IPS-15b (cell line): ENCODE data around the gene LRRFIP1.

Source experiments
- H3K27me3 ChIP-seq: one replicate; pipeline ENCODE4 v1.6.1; 2013; ENCODE audit warnings: low read length; ENCODE audit not compliant: control insufficient read depth, insufficient read depth
- H3K36me3 ChIP-seq: one replicate; pipeline ENCODE4 v1.6.1; 2013; ENCODE audit warnings: low read length; ENCODE audit not compliant: control insufficient read depth, insufficient read depth
- H3K4me1 ChIP-seq: one replicate; pipeline ENCODE4 v1.6.1; 2013; ENCODE audit warnings: mild to moderate bottlenecking, low read length; ENCODE audit not compliant: control insufficient read depth, insufficient read depth
- H3K4me3 ChIP-seq: one replicate; pipeline ENCODE4 v1.5.1; 2013; ENCODE audit warnings: low read depth, low read length
- H3K9ac ChIP-seq: one replicate; pipeline ENCODE4 v1.6.1; 2013; ENCODE audit warnings: low read depth, mild to moderate bottlenecking, low read length
- H3K9me3 ChIP-seq: one replicate; pipeline ENCODE4 v1.6.1; 2013; ENCODE audit warnings: mild to moderate bottlenecking, low read length; ENCODE audit not compliant: control insufficient read depth, insufficient read depth

The LRRFIP1 gene

GRCh38 chr2:237616373-237616733, 11.0 kb upstream of the LRRFIP1 start:
- Histone ChIP-seq H3K9me3 (no peaks in the 10 kb centered on the region), H3K9ac (no peak overlapping the region), H3K27me3 (peaks cover 2% of the 10 kb centered on the region), H3K4me3 (no peak overlapping the region), H3K36me3 (no peaks in the 10 kb centered on the region), H3K4me1 (peaks cover 11% of the 10 kb centered on the region)

- no peak overlapping the region for H3K4me3 ChIP-seq
- H3K9me3 ChIP-seq, result no peaks in the 10 kb centered on the region
- H3K4me1 ChIP-seq, result peaks cover 11% of the 10 kb centered on the region
- H3K9ac ChIP-seq, result no peak overlapping the region
- H3K27me3 ChIP-seq, result peaks cover 2% of the 10 kb centered on the region
- H3K36me3 ChIP-seq, result no peaks in the 10 kb centered on the region
Measured at GRCh38 chr2:237616734-237617586, 10.4 kb upstream of the LRRFIP1 start.

GRCh38 chr2:237617587-237617982, 9.8 kb upstream of the LRRFIP1 start:
- Histone ChIP-seq H3K4me1 (peaks cover 11% of the 10 kb centered on the region), H3K36me3 (no peaks in the 10 kb centered on the region), H3K27me3 (peaks cover 2% of the 10 kb centered on the region), H3K9ac (no peak overlapping the region), H3K9me3 (no peaks in the 10 kb centered on the region), H3K4me3 (no peak overlapping the region)

GRCh38 chr2:237618449-237618848, 8.9 kb upstream of the LRRFIP1 start:
- H3K4me3 ChIP-seq, result no peak overlapping the region
- no peaks in the 10 kb centered on the region for H3K9me3 ChIP-seq
- H3K36me3 ChIP-seq, result no peaks in the 10 kb centered on the region
- no peak overlapping the region for H3K9ac ChIP-seq
- H3K4me1 ChIP-seq, result peaks cover 11% of the 10 kb centered on the region
- H3K27me3 ChIP-seq, result peaks cover 2% of the 10 kb centered on the region

- Histone ChIP-seq H3K4me3 (no peak overlapping the region), H3K9me3 (no peaks in the 10 kb centered on the region), H3K36me3 (no peaks in the 10 kb centered on the region), H3K27me3 (peaks cover 35% of the 10 kb centered on the region), H3K9ac (no peak overlapping the region), H3K4me1 (peaks cover 7% of the 10 kb centered on the region)
Measured at GRCh38 chr2:237623428-237624403, 3.7 kb upstream of the LRRFIP1 start.

- Histone ChIP-seq H3K27me3 (peaks cover 37% of the 10 kb centered on the region), H3K4me3 (no peak overlapping the region), H3K9me3 (no peaks in the 10 kb centered on the region), H3K36me3 (no peaks in the 10 kb centered on the region), H3K4me1 (peaks cover 7% of the 10 kb centered on the region), H3K9ac (no peak overlapping the region)
Measured at GRCh38 chr2:237624565-237624964, 2.8 kb upstream of the LRRFIP1 start.

- no peak overlapping the region for H3K4me3 ChIP-seq
- peaks cover 37% of the 10 kb centered on the region for H3K27me3 ChIP-seq
- H3K9me3 ChIP-seq, result no peaks in the 10 kb centered on the region
- no peak overlapping the region for H3K9ac ChIP-seq
- no peaks in the 10 kb centered on the region for H3K36me3 ChIP-seq
- peaks cover 7% of the 10 kb centered on the region for H3K4me1 ChIP-seq
Measured at GRCh38 chr2:237625216-237625705, 2.1 kb upstream of the LRRFIP1 start.

- Histone ChIP-seq H3K4me1 (peaks cover 7% of the 10 kb centered on the region), H3K4me3 (peak overlapping the region; percentile 60), H3K27me3 (peaks cover 37% of the 10 kb centered on the region), H3K9me3 (no peaks in the 10 kb centered on the region), H3K9ac (no peak overlapping the region), H3K36me3 (no peaks in the 10 kb centered on the region)
Measured at GRCh38 chr2:237625777-237626176, 1.6 kb upstream of the LRRFIP1 start.

GRCh38 chr2:237626813-237627440, 460 bp upstream of the LRRFIP1 start:
- H3K9me3 ChIP-seq, result no peaks in the 10 kb centered on the region
- H3K36me3 ChIP-seq, result no peaks in the 10 kb centered on the region
- peak overlapping the region; percentile 60 for H3K4me3 ChIP-seq
- peaks cover 37% of the 10 kb centered on the region for H3K27me3 ChIP-seq
- H3K4me1 ChIP-seq, result peaks cover 7% of the 10 kb centered on the region
- peak overlapping the region; percentile 47 for H3K9ac ChIP-seq

GRCh38 chr2:237628247-237629187, 1.1 kb downstream of the LRRFIP1 start:
- Histone ChIP-seq H3K4me1 (peaks cover 7% of the 10 kb centered on the region), H3K9me3 (no peaks in the 10 kb centered on the region), H3K27me3 (peaks cover 37% of the 10 kb centered on the region), H3K36me3 (no peaks in the 10 kb centered on the region), H3K9ac (peak overlapping the region; percentile 12), H3K4me3 (peak overlapping the region; percentile 60)
